K562 (cell line): ENCODE results near the gene CCDC47.

Source experiments
- RBM14 ChIP-seq: fragments of 200-400 bp; formaldehyde crosslinking; IDR thresholded peaks from 2 replicates; pipeline ENCODE4 v1.6.1; 2018; ENCODE audit warnings: low read depth, mild to moderate bottlenecking, low read length, moderate library complexity, borderline replicate concordance; ENCODE audit not compliant: insufficient read depth
- SRF ChIP-seq, 2 experiments: fragments of 250-450, 450-650 bp in 1 of 2; sonication (Bioruptor Pico) in 1 of 2; sonication (generic) in 1 of 2; formaldehyde crosslinking; IDR thresholded peaks; 2 replicates each; pipeline versions ENCODE4 v1.5.0 to v1.5.1; 2020 to 2022; ENCODE audit warnings: mild to moderate bottlenecking in 1 of 2, missing genetic modification reagents in 1 of 2
- TBL1XR1 ChIP-seq, 2 experiments: IDR thresholded peaks; 2 replicates each; pipeline ENCODE4 v1.6.1; 2012; ENCODE audit warnings: improper control_type of control experiment in 2 of 2, low read length in 2 of 2, mild to moderate bottlenecking in 1 of 2
- TEAD1 ChIP-seq, 2 experiments: fragments of 450-650 bp in 1 of 2; sonication (generic) in 1 of 2; formaldehyde crosslinking; IDR thresholded peaks; 2 replicates each; pipeline versions ENCODE4 v1.4.0 to v1.8.0; 2020 to 2022; ENCODE audit warnings: mild to moderate bottlenecking in 2 of 2, missing genetic modification reagents in 1 of 2
- XRCC4 ChIP-seq: IDR thresholded peaks from one replicate; pipeline ENCODE4 v1.6.1; 2011; ENCODE audit not compliant: insufficient read depth, insufficient read length; ENCODE audit errors: extremely low read depth
- TF ChIP-seq, protein P1 (sequence below): sonication (generic); formaldehyde crosslinking; IDR thresholded peaks from 2 replicates; pipeline ENCODE4 v1.8.0; 2023; ENCODE audit warnings: mild to moderate bottlenecking, missing genetic modification reagents
- TF ChIP-seq, protein P2 (sequence below), 3 experiments: IDR thresholded peaks in 2 of 3; conservative IDR thresholded peaks in 1 of 3; 2 replicates each; pipeline ENCODE4 v1.5.1; 2011 to 2012; ENCODE audit warnings: low read length in 3 of 3, mild to moderate bottlenecking in 3 of 3, control low read depth in 2 of 3, improper control_type of control experiment in 1 of 3, inconsistent platforms in 1 of 3, low read depth in 1 of 3, mixed read lengths in 1 of 3, moderate library complexity in 1 of 3; ENCODE audit not compliant: insufficient read depth in 2 of 3

DNA sequence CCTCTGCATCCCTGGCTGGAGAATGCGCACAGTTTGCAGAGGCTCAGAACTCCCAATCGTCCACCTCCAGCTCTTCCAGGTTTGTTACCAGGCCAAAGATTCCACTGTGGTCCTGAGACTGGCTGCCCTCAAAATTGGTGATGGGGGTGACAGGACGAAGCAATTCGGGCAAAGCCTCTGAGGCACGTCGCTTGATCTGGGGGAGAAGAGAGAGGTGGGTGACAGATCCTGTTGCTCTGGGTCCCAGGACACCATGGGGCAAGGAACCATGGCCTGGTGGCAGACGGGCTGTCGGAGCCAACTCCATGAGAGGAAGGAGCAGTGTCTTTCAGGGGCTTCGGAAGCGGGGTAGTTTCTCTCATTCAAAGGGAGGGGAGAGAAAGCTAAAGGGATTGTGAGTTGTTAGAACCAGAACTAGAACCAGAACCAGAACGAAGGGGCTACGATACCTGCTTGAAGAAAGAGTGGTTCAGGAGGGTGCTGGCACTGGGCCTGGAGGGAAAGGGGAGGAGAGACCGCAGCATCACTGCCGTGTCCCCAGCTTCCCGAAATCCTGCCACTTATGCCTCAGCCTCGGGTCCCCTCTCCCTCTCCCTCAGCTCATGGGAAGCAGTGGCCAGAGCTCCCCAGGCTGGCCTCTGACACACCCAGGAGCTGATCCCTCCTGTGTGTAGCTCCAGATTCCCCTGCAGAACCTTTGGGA lies 69.7 kb downstream of the CCDC47 start:
- TF ChIP-seq, protein P1, sequence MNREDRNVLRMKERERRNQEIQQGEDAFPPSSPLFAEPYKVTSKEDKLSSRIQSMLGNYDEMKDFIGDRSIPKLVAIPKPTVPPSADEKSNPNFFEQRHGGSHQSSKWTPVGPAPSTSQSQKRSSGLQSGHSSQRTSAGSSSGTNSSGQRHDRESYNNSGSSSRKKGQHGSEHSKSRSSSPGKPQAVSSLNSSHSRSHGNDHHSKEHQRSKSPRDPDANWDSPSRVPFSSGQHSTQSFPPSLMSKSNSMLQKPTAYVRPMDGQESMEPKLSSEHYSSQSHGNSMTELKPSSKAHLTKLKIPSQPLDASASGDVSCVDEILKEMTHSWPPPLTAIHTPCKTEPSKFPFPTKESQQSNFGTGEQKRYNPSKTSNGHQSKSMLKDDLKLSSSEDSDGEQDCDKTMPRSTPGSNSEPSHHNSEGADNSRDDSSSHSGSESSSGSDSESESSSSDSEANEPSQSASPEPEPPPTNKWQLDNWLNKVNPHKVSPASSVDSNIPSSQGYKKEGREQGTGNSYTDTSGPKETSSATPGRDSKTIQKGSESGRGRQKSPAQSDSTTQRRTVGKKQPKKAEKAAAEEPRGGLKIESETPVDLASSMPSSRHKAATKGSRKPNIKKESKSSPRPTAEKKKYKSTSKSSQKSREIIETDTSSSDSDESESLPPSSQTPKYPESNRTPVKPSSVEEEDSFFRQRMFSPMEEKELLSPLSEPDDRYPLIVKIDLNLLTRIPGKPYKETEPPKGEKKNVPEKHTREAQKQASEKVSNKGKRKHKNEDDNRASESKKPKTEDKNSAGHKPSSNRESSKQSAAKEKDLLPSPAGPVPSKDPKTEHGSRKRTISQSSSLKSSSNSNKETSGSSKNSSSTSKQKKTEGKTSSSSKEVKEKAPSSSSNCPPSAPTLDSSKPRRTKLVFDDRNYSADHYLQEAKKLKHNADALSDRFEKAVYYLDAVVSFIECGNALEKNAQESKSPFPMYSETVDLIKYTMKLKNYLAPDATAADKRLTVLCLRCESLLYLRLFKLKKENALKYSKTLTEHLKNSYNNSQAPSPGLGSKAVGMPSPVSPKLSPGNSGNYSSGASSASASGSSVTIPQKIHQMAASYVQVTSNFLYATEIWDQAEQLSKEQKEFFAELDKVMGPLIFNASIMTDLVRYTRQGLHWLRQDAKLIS (CRISPR knock-in tag), result no peak
- TF ChIP-seq, protein P2, sequence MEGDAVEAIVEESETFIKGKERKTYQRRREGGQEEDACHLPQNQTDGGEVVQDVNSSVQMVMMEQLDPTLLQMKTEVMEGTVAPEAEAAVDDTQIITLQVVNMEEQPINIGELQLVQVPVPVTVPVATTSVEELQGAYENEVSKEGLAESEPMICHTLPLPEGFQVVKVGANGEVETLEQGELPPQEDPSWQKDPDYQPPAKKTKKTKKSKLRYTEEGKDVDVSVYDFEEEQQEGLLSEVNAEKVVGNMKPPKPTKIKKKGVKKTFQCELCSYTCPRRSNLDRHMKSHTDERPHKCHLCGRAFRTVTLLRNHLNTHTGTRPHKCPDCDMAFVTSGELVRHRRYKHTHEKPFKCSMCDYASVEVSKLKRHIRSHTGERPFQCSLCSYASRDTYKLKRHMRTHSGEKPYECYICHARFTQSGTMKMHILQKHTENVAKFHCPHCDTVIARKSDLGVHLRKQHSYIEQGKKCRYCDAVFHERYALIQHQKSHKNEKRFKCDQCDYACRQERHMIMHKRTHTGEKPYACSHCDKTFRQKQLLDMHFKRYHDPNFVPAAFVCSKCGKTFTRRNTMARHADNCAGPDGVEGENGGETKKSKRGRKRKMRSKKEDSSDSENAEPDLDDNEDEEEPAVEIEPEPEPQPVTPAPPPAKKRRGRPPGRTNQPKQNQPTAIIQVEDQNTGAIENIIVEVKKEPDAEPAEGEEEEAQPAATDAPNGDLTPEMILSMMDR (IDR thresholded peaks at IDR 0.05 in 2 of 3, conservative IDR thresholded peaks at IDR 0.05 in 1 of 3; ENCODE audit: insufficient read depth in 2 of 3, low read depth in 1 of 3, low read length in 3 of 3), result no peak
- TF ChIP-seq RBM14 (no peak), TBL1XR1 (IDR thresholded peaks at IDR 0.05; ENCODE audit: low read length in 2 of 2) (no peak), TEAD1 (CRISPR knock-in tag; IDR thresholded peaks at IDR 0.05) (no peak), XRCC4 (no peak), SRF (CRISPR knock-in tag; IDR thresholded peaks at IDR 0.05) (no peak)
